Central memory CD8-positive, alpha-beta T cell (primary cell): ENCODE data around the gene C9orf152.
A peak's percentile ranks its signal among the peaks of the same experiment; 100 is the strongest.
"Not testable (repeated sequence)": the region's sequence is repeated elsewhere in the genome, so short reads cannot be mapped to it uniquely, and the experiment has no call there.

Experiments
- ATAC-seq: fragments of 150-1000 bp; cut with Tn5 transposase; replicated peaks from 2 replicates; pipeline ENCODE4 v1.10.0; 2022; ENCODE audit warnings: mild to moderate bottlenecking, moderate FRiP score, moderate number of reproducible peaks; ENCODE audit not compliant: poor library complexity, severe bottlenecking; ENCODE audit errors: extremely low read depth
- DNase-seq, 2 donors: peaks; one replicate each; pipeline ENCODE4 v3.0.0; 2021; ENCODE audit warnings: low spot score in 2 of 2
- H3K27ac Mint-ChIP-seq: one replicate; pipeline ENCODE4 v1.8.0; 2022; ENCODE audit warnings: low read depth, mild to moderate bottlenecking, moderate library complexity, mixed read lengths
- H3K27me3 Mint-ChIP-seq: one replicate; pipeline ENCODE4 v1.8.0; 2022; ENCODE audit warnings: mixed read lengths
- H3K36me3 Mint-ChIP-seq: one replicate; pipeline ENCODE4 v1.8.0; 2022; ENCODE audit warnings: mild to moderate bottlenecking, moderate library complexity, mixed read lengths; ENCODE audit not compliant: insufficient read depth
- H3K4me1 Mint-ChIP-seq: one replicate; pipeline ENCODE4 v1.8.0; 2022; ENCODE audit warnings: mixed read lengths
- H3K4me3 Mint-ChIP-seq: one replicate; pipeline ENCODE4 v1.8.0; 2022; ENCODE audit warnings: mild to moderate bottlenecking, moderate library complexity, mixed read lengths
- H3K9me3 Mint-ChIP-seq: one replicate; pipeline ENCODE4 v1.8.0; 2022; ENCODE audit warnings: mixed read lengths

C9orf152 gene, protein sequence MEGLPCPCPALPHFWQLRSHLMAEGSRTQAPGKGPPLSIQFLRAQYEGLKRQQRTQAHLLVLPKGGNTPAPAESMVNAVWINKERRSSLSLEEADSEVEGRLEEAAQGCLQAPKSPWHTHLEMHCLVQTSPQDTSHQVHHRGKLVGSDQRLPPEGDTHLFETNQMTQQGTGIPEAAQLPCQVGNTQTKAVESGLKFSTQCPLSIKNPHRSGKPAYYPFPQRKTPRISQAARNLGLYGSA

DNA sequence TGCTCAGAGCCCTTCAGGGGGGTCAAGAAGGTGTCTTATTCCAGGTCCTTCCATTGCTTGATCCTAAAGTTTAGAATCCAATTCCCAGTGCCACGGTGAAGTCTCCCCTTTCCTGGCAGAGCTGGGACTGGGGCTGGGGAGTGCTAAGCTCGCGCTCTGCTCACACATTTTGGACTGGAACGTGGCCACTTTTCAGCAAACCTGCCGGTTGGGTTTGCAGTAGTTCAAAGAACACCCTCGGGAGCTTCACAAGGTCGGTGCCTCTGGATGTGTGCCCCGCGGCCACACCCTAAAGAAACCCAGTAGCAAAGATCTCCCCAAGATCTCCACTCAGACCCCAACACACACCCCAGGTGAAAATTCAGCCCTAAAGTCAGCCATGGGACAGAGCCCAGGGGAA is at the start of gene C9orf152:
C9orf152 (minus strand) TSS at position 129 of the 400 bp plus-strand sequence. CDS start 580 bp downstream, outside the sequence.
- ATAC-seq (no peak), DNase-seq (no peak)
- no peak within 1 kb of the TSS for H3K4me3 Mint-ChIP-seq
- H3K9me3 Mint-ChIP-seq, result no peaks in the 10 kb centered on the region
- H3K4me1 Mint-ChIP-seq, result no peaks in the 10 kb centered on the region
- no peaks in the 10 kb centered on the region for H3K36me3 Mint-ChIP-seq
- peaks cover 15% of the 10 kb centered on the region for H3K27me3 Mint-ChIP-seq
- no peak within 1 kb of the TSS for H3K27ac Mint-ChIP-seq

DNA sequence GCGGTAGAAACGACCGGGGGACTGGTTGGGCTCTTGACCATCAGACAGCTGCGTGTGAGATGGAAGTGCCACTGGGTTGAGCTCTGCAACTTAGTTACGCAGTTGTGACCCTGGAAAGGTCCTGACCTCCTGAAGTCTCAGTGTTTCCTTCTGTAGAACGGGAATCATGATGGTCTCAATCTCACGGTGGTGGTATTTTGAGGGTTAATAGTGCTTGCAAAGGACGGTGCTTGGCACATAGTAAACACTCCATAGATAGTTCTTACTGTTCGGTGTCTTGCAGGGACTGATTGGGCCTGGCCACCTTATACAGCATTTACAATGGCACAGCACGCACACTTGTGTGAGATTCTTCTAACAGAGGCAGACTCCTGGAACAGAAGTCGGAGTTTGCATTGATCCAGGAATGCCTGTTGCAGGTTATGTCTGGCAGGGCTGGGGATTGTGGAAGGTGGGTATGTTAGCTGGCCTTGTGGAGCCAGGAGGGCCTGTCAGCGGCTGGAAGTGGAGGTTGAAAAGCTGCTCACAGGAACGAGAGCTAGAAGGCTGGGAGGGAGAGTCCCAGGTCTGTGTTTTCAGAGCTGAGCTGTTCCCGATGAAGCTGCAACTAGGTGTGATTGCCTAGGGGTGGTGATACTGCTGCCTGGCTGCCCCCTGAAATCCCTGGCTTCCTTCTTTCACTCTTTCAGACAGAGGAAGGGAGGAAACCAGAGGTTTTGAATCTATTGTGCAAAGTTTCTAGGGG is 49.3 kb upstream of the C9orf152 start:
- Mint-ChIP-seq H3K36me3 (peaks cover 6% of the 10 kb centered on the region), H3K4me1 (peaks cover 42% of the 10 kb centered on the region), H3K4me3 (peak overlapping the region; percentile 96), H3K9me3 (no peaks in the 10 kb centered on the region), H3K27me3 (no peaks in the 10 kb centered on the region), H3K27ac (peak overlapping the region; percentile 86)
- ATAC-seq, result no peak
- DNase-seq, result no peak

- ATAC-seq, result peak; percentile 71
- Mint-ChIP-seq H3K4me3 (peak within 1 kb of the TSS; percentile 96), H3K36me3 (peaks cover 6% of the 10 kb centered on the region), H3K4me1 (peaks cover 42% of the 10 kb centered on the region), H3K27me3 (no peaks in the 10 kb centered on the region), H3K9me3 (no peaks in the 10 kb centered on the region), H3K27ac (peak within 1 kb of the TSS; percentile 86)
- peak; percentile 55 to 60 for DNase-seq
Observed at GRCh38 chr9:110256380-110257096, 48.6 kb upstream of the C9orf152 start, which contains the start of gene TXN. TXN (minus strand) TSS chr9:110256507; CDS start chr9:110256435, 72 bp downstream.

GRCh38 chr9:110255463-110256379 is 47.8 kb upstream of the C9orf152 start:
- peaks cover 6% of the 10 kb centered on the region for H3K36me3 Mint-ChIP-seq
- peak overlapping the region; percentile 96 for H3K4me3 Mint-ChIP-seq
- peak; percentile 14 to 16 for DNase-seq
- peaks cover 42% of the 10 kb centered on the region for H3K4me1 Mint-ChIP-seq
- ATAC-seq, result peak; percentile 26
- no peaks in the 10 kb centered on the region for H3K9me3 Mint-ChIP-seq
- peak overlapping the region; percentile 86 for H3K27ac Mint-ChIP-seq
- no peaks in the 10 kb centered on the region for H3K27me3 Mint-ChIP-seq

DNA sequence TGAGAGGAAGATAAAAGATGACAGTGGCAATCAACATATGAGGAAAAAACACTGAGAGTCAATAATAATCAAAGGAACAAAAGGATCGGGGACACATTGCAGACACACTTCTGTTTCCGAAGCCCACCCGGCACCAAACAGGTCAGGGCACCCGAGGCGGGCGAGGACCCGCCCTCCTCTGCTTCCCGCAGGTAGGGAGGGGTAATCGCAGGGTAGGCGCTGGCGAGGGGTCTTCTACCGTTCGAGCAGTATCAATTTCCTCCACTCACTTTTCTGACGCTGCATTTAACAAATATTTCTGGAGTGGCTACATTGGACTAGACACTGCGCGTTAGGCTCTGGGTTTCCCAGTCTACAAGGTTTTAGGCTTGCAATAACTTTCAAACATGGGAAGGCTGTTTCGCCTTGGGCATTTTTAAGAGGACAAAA is 47.1 kb upstream of the C9orf152 start:
- DNase-seq (no peak), ATAC-seq (no peak)
- no peaks in the 10 kb centered on the region for H3K9me3 Mint-ChIP-seq
- peaks cover 8% of the 10 kb centered on the region for H3K36me3 Mint-ChIP-seq
- H3K27me3 Mint-ChIP-seq, result no peaks in the 10 kb centered on the region
- peaks cover 42% of the 10 kb centered on the region for H3K4me1 Mint-ChIP-seq
- peak overlapping the region; percentile 96 for H3K4me3 Mint-ChIP-seq
- peak overlapping the region; percentile 86 for H3K27ac Mint-ChIP-seq

GRCh38 chr9:110254500-110254899 is 46.5 kb upstream of the C9orf152 start:
- DNase-seq, result no peak
- Mint-ChIP-seq H3K4me1 (peaks cover 42% of the 10 kb centered on the region), H3K4me3 (peak overlapping the region; percentile 96), H3K9me3 (no peaks in the 10 kb centered on the region), H3K27ac (peak overlapping the region; percentile 86), H3K27me3 (no peaks in the 10 kb centered on the region), H3K36me3 (peaks cover 8% of the 10 kb centered on the region)
- ATAC-seq, result no peak

DNA sequence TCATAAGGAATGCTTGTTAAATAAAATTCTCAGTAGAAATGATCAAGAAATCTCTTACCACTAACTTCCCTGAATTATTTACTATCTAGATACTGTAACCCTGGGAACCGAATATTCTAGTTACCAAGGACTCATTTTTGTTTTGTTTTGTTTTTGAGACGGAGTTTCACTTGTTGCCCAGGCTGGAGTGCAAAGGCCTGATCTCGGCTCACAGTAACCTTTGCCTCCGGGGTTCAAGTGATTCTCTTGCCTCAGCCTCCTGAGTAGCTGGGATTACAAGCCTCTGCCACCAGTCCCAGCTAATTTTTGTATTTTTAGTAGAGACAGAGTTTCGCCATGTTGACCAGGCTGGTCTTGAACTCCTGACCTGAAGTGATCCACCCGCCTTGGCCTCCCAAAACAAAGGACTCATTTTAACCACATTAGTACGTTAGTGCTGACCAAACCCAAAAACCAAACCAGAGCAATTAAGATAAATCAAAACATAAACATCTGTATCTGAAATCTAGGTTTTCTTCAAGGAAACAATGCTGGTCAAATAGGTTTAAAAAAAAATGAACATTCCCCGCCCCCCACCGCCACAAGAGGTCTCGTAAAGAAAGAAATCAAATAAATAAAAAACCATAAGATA is 44.7 kb upstream of the C9orf152 start:
- Mint-ChIP-seq H3K36me3 (peaks cover 10% of the 10 kb centered on the region), H3K27me3 (no peaks in the 10 kb centered on the region), H3K4me3 (no peak overlapping the region), H3K9me3 (no peaks in the 10 kb centered on the region), H3K4me1 (peaks cover 41% of the 10 kb centered on the region), H3K27ac (no peak overlapping the region)
- DNase-seq, result no peak
- ATAC-seq, result no peak

DNA sequence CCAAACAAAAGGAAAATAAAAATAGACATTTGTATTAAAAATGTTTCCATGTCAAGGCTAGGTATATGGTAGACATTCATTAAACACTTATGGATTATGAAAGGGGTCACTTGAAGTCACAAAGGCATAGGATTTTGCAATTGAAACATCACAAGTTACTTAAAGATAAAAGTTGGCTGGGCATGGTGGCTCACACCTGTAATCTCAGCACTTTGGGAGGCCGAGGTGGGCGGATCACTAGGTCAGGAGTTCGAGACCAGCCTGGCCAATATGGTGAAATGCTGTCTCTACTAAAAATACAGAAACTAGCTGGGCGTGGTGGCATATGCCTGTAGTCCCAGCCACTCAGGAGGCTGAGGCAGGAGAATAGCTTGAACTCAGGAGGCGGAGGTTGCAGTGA is 43.8 kb upstream of the C9orf152 start:
- Mint-ChIP-seq H3K36me3 (peaks cover 14% of the 10 kb centered on the region), H3K4me1 (peaks cover 33% of the 10 kb centered on the region)
- H3K4me3 Mint-ChIP-seq, ATAC-seq, H3K9me3 Mint-ChIP-seq, DNase-seq, H3K27ac Mint-ChIP-seq, H3K27me3 Mint-ChIP-seq: not testable (repeated sequence)

GRCh38 chr9:110251212-110251611 is 43.3 kb upstream of the C9orf152 start:
- H3K9me3 Mint-ChIP-seq, result no peaks in the 10 kb centered on the region
- no peak overlapping the region for H3K4me3 Mint-ChIP-seq
- H3K36me3 Mint-ChIP-seq, result peaks cover 13% of the 10 kb centered on the region
- DNase-seq (no peak), ATAC-seq (no peak)
- peaks cover 29% of the 10 kb centered on the region for H3K4me1 Mint-ChIP-seq
- H3K27me3 Mint-ChIP-seq, result no peaks in the 10 kb centered on the region
- H3K27ac Mint-ChIP-seq, result no peak overlapping the region

DNA sequence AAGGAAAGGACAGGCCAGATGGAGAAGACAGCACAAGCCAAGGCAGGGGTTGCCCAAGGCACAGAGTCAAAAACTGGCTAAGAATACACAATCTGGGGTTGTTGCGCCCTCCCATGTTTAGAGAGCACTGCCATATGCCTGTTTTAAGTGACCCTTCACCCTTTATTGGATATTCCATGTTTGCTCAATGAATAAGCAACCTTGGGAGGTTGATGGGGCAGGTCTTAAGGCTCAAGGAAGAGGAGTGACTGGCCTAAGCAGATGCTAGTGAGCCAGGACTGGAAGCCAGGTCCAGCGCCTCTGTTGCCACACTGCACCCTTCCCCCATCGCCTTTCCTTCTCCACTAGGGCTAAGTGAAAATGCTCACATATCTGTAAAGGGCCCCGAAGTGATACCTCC is 41.6 kb upstream of the C9orf152 start:
- no peak for DNase-seq
- no peaks in the 10 kb centered on the region for H3K9me3 Mint-ChIP-seq
- H3K4me1 Mint-ChIP-seq, result peaks cover 20% of the 10 kb centered on the region
- no peak overlapping the region for H3K27ac Mint-ChIP-seq
- ATAC-seq, result no peak
- no peaks in the 10 kb centered on the region for H3K27me3 Mint-ChIP-seq
- H3K36me3 Mint-ChIP-seq, result peaks cover 15% of the 10 kb centered on the region
- no peak overlapping the region for H3K4me3 Mint-ChIP-seq

DNA sequence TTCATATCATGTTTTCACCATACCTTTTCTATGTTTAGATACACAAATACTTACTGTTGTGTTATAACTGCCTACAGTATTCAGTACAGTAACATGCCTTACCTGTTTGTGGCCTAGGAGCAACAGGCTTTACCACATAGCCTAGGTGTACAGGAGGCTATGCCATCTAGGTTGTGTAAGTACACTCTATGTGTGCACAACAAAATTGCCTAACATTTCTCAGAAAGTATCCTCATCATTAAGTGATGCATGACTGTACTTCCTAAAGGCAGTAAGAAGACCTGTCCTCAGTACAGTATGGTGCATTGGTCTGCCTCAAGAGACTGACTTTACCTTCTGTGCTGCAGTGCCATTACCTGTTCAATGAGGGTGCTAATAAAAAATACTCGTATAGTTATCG is 40.4 kb upstream of the C9orf152 start:
- no peak overlapping the region for H3K4me3 Mint-ChIP-seq
- no peak for DNase-seq
- H3K36me3 Mint-ChIP-seq, result peaks cover 17% of the 10 kb centered on the region
- H3K27me3 Mint-ChIP-seq, result no peaks in the 10 kb centered on the region
- no peak for ATAC-seq
- peaks cover 10% of the 10 kb centered on the region for H3K4me1 Mint-ChIP-seq
- no peaks in the 10 kb centered on the region for H3K9me3 Mint-ChIP-seq
- H3K27ac Mint-ChIP-seq, result no peak overlapping the region
